Measurements from ENCODE around the gene PRICKLE3.
"Not testable (repeated sequence)": the region's sequence is repeated elsewhere in the genome, so short reads cannot be mapped to it uniquely, and the experiment has no call there.

The PRICKLE3 gene

GRCh38 chrX:49155900-49156837 is 30.0 kb downstream of the PRICKLE3 start:
- DNase-seq, result peak; percentile 19

GRCh38 chrX:49155243-49155899 is 30.8 kb downstream of the PRICKLE3 start:
- no peak for DNase-seq

- no peak for DNase-seq
Observed at GRCh38 chrX:49153467-49153866, 32.7 kb downstream of the PRICKLE3 start.

- DNase-seq, result not testable (repeated sequence)
Observed at GRCh38 chrX:49149291-49149690, 36.9 kb downstream of the PRICKLE3 start.

GRCh38 chrX:49148390-49149100 is 37.6 kb downstream of the PRICKLE3 start:
- DNase-seq, result not testable (repeated sequence)

GRCh38 chrX:49147936-49148335 is 38.2 kb downstream of the PRICKLE3 start:
- no peak for DNase-seq

- DNase-seq, result no peak
Observed at GRCh38 chrX:49147282-49147681, 38.9 kb downstream of the PRICKLE3 start.

GRCh38 chrX:49143154-49143553 is 43.0 kb downstream of the PRICKLE3 start:
- not testable (repeated sequence) for DNase-seq

- DNase-seq, result not testable (repeated sequence)
Observed at GRCh38 chrX:49142264-49142663, 43.9 kb downstream of the PRICKLE3 start.

- no peak for DNase-seq
Observed at GRCh38 chrX:49139713-49140112, 46.5 kb downstream of the PRICKLE3 start.

- no peak for DNase-seq
Observed at GRCh38 chrX:49137492-49137891, 48.7 kb downstream of the PRICKLE3 start.

- DNase-seq, result no peak
Observed at GRCh38 chrX:49133759-49134158, 52.4 kb downstream of the PRICKLE3 start.

GRCh38 chrX:49132275-49132674 is 53.9 kb downstream of the PRICKLE3 start:
- not testable (repeated sequence) for DNase-seq

GRCh38 chrX:49129427-49129826 is 56.7 kb downstream of the PRICKLE3 start:
- no peak for DNase-seq

GRCh38 chrX:49127742-49128258 is 58.4 kb downstream of the PRICKLE3 start:
- not testable (repeated sequence) for DNase-seq
